CD4-positive, alpha-beta T cell treated with Interleukin-1 beta for 1 hour (primary cell): ENCODE data around the gene GRIN1.
"Not testable (repeated sequence)": the region's sequence is repeated elsewhere in the genome, so short reads cannot be mapped to it uniquely, and the experiment has no call there.

Experiments used
- DNase-seq, 2 donors: peaks; one replicate each; pipeline ENCODE4 v3.0.0-alpha.2; 2020 to 2022

GRIN1 gene

GRCh38 chr9:137128862-137129455, 10.0 kb upstream of the GRIN1 start:
- peak in 1 of 2 donors; percentile 23 for DNase-seq

DNA sequence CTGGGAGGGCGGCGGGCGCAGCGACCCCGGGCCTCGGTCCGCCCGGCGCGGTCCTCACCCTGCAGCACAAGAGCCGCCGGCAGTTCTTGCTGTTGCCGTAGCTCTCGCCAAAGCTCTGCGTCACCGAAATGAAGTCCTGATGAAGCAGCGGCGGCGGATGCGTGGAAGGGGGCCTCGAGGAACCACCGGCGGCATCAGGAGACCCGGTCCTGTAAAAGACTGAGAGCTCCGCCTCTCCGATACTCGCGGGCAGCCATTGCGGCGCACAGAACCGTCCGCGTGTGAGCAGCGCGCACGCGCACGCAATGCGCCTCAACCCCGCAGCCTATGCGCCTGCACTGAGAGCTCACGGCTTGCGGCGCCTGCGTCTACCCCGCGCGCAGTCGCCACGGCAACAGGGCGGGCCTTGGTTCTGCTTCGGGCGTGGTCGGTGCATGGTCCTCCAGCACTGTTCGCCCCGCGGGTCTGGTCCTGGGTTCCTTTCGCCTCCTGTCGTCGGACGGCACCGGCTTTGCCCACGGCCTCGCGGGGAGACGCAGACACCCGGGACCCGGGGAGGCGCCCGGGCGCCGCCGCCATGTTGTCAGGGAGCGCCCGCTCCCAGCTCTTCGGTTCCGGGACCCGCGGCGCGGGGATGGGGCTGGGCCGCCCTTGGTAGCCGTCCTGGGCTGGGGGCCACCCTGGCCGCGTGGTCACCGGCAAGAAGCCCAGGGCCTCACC, 9.3 kb upstream of the GRIN1 start:
- DNase-seq = peak; percentile 89 to 92

GRCh38 chr9:137130176-137130755, 8.7 kb upstream of the GRIN1 start:
- no peak for DNase-seq

DNA sequence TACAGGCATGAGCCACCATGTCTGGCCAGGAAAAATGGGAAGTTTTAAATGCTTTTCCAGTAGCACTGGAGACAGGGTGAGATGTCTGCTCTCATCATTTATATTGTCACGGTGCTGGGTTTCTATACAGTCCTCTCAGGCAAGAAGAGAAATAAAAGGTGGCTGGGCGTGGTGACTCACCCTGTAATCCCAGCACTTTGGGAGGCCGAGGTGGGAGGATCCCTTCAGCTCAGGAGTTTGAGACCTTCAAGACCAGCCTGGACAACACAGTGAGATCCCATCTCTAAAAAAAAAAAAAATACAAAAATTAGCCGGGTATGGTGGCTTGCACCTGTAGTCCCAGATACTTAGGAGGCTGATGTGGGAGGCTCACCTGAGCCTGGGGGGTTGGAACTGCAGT, 4.8 kb upstream of the GRIN1 start:
- no peak for DNase-seq

DNA sequence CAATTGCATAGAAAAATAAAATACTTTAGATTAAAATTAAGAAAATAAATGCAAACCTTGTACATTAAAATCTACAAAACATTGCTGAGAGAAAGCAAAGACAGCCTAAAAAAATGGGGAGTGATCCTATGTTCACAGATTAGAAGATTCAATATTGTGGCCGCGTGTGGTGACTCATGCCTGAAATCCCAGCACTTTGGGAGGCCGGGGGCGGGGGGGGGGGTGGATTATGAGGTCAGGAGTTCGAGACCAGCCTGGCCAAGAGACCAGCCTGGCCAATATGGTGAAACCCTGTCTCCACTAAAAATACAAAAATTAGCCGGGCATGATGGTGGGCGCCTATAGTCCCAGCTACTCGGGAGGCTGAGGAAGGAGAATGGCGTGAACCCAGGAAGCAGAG, 3.8 kb upstream of the GRIN1 start:
- not testable (repeated sequence) for DNase-seq

DNA sequence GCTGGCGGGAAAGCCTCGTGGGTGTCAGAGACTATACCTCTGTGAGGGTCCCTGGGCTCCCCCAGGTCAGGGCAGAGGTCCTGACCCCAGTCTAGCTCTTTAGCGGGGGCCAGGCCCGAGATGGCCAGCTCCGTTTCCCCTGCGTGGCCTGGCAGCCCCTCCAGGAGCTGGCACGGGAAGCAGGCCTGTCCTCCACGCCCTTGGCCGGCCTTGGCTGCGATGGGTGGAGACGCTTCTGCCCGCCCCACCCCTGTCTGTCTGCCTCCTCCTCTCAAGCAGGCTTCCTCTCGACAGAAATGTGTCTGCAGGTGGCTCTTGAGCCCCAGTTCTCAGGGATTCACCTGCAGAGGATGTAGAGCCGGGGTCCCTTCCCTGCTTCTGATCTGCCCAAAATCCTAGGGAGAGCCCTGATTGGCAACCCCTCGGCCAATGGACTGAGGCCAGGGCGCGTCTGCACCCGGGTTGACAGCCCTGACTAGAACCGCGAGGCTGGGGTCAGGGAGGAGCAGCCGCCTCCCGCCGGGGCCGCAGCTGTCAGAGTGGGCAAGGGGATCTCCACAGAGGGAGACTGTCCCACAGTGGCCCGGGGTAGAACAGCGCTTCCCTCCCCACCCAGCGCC, 2.6 kb upstream of the GRIN1 start:
- DNase-seq = no peak

GRCh38 chr9:137136881-137137607, 1.9 kb upstream of the GRIN1 start:
- DNase-seq = no peak

DNA sequence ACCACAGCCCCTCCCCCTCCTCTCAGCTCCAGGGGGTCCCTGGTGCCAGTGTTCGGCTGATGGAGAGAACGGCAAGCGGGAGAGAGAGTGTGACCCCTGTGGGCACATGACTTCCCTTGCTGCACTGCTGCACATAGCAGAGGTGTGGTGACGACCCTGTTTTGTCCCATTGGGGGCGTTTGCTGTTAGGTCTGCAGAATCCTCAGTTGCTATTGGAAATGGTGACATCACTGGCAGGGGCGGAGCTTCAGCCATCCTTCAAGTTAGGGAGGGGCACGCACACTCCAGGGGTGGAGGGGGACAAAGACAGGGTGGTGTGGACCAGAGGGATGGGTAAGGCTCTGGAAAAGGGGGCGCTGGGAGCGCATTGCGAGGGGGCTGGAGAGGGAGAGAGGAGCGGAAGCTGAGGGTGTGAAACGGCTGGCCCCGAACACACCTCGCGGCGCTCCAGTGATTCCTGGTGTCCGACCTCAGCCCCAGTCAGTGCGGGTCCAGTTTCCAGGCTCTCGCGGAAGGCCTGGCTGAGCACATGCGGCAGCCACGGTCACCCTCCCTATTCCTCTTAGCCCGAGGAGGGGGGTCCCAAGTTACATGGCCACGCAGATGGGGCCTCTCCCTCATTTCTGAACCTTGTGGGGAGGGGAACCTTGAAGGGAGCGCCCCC, 764 bp upstream of the GRIN1 start:
- DNase-seq = no peak

- DNase-seq = no peak
Measured at GRCh38 chr9:137139468-137140150, 655 bp downstream of the GRIN1 start.

DNA sequence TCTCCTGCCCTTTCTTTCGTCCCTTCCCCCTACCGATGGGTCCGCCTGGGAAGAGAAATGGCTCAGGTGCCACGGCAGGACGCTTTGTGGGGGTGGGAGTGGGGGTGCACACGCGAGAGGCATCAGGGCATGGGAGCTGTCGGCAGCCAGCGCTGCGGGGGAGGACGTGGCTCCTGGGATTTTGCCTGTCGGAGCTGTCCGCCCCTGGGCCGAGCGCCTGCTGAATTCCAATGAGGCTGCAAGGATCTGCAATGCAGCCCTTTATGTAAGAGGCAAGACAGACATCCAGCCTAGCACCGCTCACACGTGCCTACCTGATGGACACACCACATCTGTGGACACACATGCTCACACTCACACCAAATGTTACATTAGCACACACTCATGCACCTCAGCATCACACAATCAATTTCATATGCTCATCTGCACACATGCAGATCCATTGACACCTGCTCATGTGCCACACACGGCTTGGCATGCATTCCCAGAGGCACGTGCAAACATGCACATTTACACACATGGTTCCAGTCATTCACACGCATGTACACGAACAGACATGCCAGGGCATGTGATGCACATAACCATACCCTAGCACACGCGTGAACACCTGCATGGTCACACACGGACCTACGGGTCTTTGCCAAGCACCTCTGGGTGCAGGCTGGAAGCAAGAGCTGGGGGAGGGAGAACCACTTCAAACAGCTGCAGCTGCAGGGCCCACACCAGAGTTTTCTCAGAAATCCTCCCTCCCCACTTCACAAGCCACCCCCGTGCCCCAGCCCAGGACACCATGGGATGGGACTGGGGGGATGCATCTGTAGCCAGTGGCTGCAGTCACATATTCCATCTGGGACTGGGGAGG, 1.4 kb downstream of the GRIN1 start:
- DNase-seq = no peak

DNA sequence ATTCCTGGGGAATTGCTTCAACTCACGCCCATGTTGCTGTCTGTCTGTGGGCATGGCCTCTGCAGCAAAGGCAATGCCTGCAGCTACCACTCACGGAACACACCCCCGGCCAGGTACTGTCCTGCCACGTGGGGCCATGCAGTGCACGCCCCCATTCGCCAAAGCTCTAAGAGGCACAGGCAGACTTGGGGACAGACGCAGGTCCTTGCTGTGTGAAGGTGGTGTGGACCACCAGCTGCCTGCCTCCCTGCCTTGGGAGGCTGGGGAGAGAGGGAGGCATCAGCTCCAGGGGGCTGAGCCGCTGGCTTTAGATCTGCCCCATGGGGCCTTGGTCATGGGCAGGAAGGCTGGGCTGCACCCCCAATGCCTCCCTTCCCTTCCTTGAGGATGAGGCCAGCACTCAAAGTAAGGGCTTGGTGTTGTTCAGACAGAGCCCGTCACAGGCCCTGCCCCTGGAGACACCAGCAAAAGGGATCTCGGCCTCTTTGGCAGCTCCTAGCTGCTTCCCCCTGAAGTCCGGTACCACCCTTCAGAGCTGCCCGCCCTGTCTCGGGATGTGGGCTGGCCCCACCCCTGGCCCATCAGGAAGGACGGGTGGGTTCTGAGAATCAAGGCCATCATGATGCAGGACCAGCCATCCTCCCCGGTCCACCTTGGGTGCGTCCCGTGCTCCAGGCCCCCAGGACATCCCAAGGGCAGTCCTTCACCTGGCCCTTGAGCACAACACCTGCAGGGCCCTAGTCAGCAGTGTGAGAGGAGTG, 2.3 kb downstream of the GRIN1 start:
- DNase-seq = no peak

DNA sequence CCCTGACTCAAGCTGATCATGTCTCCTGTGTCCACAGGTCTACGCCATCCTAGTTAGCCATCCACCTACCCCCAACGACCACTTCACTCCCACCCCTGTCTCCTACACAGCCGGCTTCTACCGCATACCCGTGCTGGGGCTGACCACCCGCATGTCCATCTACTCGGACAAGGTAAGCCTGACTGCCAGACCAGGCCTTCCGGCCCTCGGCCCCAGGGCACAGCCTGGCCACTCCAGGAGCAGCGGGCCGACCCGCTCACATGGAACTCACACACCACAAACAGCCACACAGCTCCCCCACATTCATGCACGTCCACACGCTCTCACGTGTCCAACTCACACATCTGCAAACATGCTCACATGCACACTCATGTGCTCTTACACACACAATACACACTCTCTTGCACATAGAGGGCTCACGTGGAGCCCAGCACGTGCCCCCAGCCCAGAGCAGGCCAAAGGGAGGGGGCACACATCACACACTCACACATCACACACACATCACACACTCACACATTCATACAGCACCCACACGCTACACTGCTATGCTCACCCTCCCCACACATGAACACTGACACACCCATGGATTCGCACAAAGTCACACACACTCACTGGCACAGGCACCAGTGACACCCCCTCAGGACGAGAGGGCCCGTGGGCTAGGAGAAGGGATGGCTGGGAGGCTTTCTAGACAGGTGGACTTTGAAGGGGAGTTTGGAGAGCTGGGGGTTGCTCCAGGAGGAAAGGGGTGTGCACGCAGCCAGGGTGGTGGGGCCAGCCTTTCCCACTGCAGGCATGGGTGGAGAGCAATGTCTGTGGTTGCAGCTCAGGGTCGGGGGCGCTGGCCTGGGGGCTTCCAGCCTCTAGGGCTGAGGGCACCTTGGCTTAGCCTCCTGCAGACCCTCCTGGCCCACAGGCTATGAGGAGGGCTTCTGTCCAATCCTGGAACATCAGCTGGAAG, 3.3 kb downstream of the GRIN1 start:
- no peak for DNase-seq

- no peak for DNase-seq
Measured at GRCh38 chr9:137143459-137143858, 4.5 kb downstream of the GRIN1 start.

DNA sequence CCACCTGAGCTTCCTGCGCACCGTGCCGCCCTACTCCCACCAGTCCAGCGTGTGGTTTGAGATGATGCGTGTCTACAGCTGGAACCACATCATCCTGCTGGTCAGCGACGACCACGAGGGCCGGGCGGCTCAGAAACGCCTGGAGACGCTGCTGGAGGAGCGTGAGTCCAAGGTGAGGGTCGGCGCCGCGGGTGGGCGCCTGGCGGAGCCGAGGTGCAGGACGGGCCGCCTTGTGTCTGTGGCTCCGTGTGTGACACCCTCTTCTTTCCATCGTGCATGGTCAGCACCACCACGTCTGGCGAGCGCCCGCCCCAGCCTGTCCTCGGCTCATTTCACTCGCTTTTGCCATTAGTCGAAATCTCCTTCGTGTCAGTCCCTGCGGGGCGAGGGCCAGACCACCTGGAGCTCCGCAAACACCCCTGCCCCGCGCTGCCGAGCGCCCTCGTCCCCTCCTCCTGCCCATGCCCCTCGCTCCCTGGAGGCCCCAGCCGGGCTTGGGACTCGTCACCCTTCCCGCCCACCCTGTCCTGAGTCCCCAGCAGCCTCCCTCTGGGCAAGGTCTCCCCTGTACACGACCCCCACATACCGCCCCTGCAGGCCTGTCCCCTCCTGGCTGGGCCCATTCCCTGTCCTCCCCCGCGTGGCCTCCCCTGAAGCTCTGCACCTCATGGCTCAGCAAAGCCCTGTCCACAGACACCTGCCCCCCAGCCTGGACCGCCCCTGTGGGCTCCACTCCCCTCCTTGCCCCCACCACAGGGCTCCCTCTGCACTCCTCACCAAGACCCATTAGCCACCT, 7.0 kb downstream of the GRIN1 start:
- DNase-seq = no peak

GRCh38 chr9:137146527-137146918, 7.6 kb downstream of the GRIN1 start:
- no peak for DNase-seq

- no peak for DNase-seq
Measured at GRCh38 chr9:137147091-137147792, 8.3 kb downstream of the GRIN1 start.

DNA sequence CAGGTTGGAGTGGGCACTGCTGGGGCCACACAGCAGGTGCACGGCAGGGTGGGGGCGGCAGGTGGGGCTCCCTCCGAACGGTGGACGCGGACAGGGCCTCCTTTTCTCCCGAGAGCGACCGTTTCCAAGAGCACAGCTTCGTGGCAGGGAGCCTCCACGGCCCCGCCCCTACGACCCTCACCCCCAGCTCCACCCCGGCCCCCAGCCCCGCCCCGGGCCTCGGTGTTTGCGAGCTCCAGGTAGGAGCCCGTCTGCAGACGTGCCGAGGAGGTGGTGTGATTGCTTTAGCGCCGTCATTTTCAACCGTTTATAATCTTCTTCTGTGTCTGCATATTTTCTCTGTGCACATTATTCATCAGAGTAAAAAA, 8.8 kb downstream of the GRIN1 start:
- no peak for DNase-seq

GRCh38 chr9:137148242-137148641, 9.3 kb downstream of the GRIN1 start:
- no peak for DNase-seq
